Activated CD8-positive, alpha-beta memory T cell treated with anti-CD3 and anti-CD28 coated beads for 24 hours (primary cell): ENCODE data around the gene ADCY1.
"Not testable (repeated sequence)": the region's sequence is repeated elsewhere in the genome, so short reads cannot be mapped to it uniquely, and the experiment has no call there.

Experiments
- DNase-seq: peaks from one replicate; pipeline ENCODE4 v3.0.0-alpha.2; 2020

The ADCY1 gene

GRCh38 chr7:45768516-45769394 lies 194.6 kb downstream of the ADCY1 start:
- DNase-seq: peak; percentile 99

GRCh38 chr7:45769626-45770025 lies 195.5 kb downstream of the ADCY1 start:
- not testable (repeated sequence) for DNase-seq
